Stimulated activated CD4-positive, alpha-beta T cell treated with anti-CD3 and anti-CD28 coated beads, Interleukin-4, amount 100 ng/mL, for 24 hours (primary cell): ENCODE measurements around the gene NOB1.
"Not testable (repeated sequence)": the region's sequence is repeated elsewhere in the genome, so short reads cannot be mapped to it uniquely, and the experiment has no call there.

Experiments
- DNase-seq: peaks from one replicate; pipeline ENCODE4 v3.0.0-alpha.2; 2020

Gene NOB1

GRCh38 chr16:69757375-69757774, 2.6 kb upstream of the NOB1 start:
- not testable (repeated sequence) for DNase-seq

- no peak for DNase-seq
These were observed 2.0 kb upstream of the NOB1 start for GRCh38 chr16:69756705-69757104.

- DNase-seq, result no peak
These were observed 620 bp downstream of the NOB1 start for GRCh38 chr16:69754143-69754468.

GRCh38 chr16:69748694-69749345, 5.9 kb downstream of the NOB1 start:
- DNase-seq, result no peak

- DNase-seq, result no peak
These were observed 7.6 kb downstream of the NOB1 start for GRCh38 chr16:69747115-69747514.

- DNase-seq, result no peak
These were observed 8.8 kb downstream of the NOB1 start for GRCh38 chr16:69745959-69746358.

GRCh38 chr16:69745232-69745612, 9.5 kb downstream of the NOB1 start:
- DNase-seq, result no peak

- DNase-seq, result no peak
These were observed 10.1 kb downstream of the NOB1 start for GRCh38 chr16:69744363-69745231.

- no peak for DNase-seq
These were observed 12.5 kb downstream of the NOB1 start for GRCh38 chr16:69741951-69742904.

GRCh38 chr16:69741519-69741918, 13.2 kb downstream of the NOB1 start:
- no peak for DNase-seq

- no peak for DNase-seq
These were observed 22.6 kb downstream of the NOB1 start for GRCh38 chr16:69732101-69732500.

- DNase-seq, result not testable (repeated sequence)
These were observed 23.4 kb downstream of the NOB1 start for GRCh38 chr16:69731280-69731679.

GRCh38 chr16:69729030-69729429, 25.7 kb downstream of the NOB1 start:
- DNase-seq, result not testable (repeated sequence)

- DNase-seq, result no peak
These were observed 26.8 kb downstream of the NOB1 start for GRCh38 chr16:69727916-69728270.

GRCh38 chr16:69726313-69727060, 28.2 kb downstream of the NOB1 start, which contains the start of gene NQO1:
NQO1 (minus strand) TSS chr16:69726560; CDS start chr16:69726439, 121 bp downstream.
- DNase-seq, result peak; percentile 90

GRCh38 chr16:69725480-69726312, 29.0 kb downstream of the NOB1 start:
- DNase-seq, result no peak

GRCh38 chr16:69724981-69725479, 29.7 kb downstream of the NOB1 start:
- no peak for DNase-seq

GRCh38 chr16:69724414-69724873, 30.3 kb downstream of the NOB1 start:
- DNase-seq, result no peak

GRCh38 chr16:69721441-69721957, 33.2 kb downstream of the NOB1 start:
- no peak for DNase-seq

- no peak for DNase-seq
These were observed 33.8 kb downstream of the NOB1 start for GRCh38 chr16:69720822-69721430.
